ENCODE results near the gene KRT76. TPM values are rescaled to one million over a fixed set of nuclear protein-coding genes. Genes with fewer than 3 reads are reported as not detected.

The KRT76 gene
- total RNA-seq, 1 donor = not detected

- DNase-seq (ENCODE audit: low read depth) = no peak
- no peak overlapping the region for H3K4me3 ChIP-seq (ENCODE audit: low read depth, low read length)
- TF ChIP-seq, protein P1, sequence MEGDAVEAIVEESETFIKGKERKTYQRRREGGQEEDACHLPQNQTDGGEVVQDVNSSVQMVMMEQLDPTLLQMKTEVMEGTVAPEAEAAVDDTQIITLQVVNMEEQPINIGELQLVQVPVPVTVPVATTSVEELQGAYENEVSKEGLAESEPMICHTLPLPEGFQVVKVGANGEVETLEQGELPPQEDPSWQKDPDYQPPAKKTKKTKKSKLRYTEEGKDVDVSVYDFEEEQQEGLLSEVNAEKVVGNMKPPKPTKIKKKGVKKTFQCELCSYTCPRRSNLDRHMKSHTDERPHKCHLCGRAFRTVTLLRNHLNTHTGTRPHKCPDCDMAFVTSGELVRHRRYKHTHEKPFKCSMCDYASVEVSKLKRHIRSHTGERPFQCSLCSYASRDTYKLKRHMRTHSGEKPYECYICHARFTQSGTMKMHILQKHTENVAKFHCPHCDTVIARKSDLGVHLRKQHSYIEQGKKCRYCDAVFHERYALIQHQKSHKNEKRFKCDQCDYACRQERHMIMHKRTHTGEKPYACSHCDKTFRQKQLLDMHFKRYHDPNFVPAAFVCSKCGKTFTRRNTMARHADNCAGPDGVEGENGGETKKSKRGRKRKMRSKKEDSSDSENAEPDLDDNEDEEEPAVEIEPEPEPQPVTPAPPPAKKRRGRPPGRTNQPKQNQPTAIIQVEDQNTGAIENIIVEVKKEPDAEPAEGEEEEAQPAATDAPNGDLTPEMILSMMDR (IDR thresholded peaks at IDR 0.05; ENCODE audit: insufficient read depth, low read depth, low read length) = no peak
Measured at GRCh38 chr12:52821071-52821730, 44.1 kb upstream of the KRT76 start.

DNA sequence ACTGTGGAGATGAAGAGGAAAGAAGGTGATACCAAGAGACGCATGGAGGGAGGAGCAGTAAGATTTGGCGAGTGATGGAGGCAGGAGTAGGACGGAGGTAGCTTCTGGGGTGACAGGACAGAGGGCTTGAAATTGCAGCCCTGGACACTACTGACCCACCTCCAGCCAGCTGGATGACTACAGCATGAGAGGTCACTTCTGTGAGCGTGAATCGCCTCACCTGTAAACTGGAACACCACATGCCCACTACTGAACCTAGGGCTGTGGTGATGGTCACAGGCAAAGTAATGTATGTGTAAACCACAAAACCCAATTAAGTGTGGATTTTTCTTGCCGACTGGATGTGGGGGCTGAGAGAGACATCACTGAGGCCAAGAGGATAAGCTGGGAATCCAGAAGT is 43.4 kb upstream of the KRT76 start:
- no peak overlapping the region for H3K4me3 ChIP-seq (ENCODE audit: low read depth, low read length)
- no peak for DNase-seq (ENCODE audit: low read depth)
- TF ChIP-seq, protein P1 (IDR thresholded peaks at IDR 0.05; ENCODE audit: insufficient read depth, low read depth, low read length) = no peak

DNA sequence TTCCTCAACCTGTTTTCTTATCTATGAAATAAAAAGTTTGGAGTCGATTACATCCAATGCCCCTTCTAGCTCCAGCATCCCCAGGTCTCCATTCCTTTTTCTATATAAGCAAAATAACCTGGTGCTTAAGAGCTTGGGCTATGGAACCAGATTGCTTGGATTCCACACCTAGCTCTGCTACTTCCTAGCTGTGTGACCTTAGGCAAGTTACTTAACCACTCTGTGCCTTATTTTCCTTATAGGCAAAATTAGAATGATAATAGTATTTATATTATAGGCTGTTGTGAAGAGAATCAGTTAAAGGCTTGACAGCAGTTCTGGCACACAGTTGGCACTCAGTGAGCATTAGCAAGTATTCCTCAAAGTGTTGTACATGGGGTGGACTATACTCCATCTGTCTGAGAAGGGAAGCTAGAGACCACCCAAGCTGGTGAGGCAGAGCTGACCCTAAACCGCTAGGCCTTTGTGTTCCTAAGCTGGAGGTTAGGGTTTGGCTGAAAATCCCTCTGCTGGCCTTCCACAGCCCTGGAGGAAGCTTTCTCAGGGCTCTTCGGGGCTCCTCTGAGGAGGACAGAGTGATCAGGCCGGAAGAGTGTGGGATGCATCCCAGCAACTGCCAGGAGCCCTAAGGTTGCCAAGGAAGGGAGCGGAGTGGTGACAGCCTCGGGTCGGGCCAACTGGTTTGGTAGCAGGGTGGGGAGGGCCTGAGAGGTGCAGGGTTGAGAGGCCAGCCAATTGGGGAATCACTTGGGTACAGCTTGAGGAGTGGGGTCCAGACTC is 42.8 kb upstream of the KRT76 start:
- TF ChIP-seq, protein P1 (IDR thresholded peaks at IDR 0.05; ENCODE audit: insufficient read depth, low read depth, low read length) = no peak
- DNase-seq (ENCODE audit: low read depth) = no peak

DNA sequence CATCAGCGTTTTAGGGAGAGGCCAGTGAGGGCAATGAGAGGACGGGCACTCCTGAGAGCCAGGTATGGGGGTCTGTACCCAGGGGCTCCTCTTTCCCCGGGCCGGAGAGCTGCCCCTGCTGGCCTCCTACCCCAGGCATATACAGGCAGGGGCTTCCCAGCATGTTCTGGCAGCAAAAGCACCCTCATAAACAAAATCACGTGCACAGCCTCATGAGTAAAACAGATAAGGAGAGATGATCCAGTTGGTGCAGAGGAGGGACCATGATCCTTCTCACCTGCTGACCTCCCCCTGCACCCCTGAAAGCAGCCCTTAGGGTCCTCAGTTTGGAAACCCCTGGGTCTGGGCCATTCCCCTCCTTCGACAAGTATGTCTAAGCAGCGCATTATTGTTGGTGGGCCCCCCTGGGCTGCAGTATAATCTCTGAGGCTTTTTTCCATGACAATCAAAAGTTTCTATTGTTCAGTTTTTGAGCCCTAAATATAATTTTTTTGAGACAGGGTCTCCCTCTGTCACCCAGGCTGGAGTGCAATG is 41.8 kb upstream of the KRT76 start:
- no peak for DNase-seq (ENCODE audit: low read depth)
- no peak overlapping the region for H3K4me3 ChIP-seq (ENCODE audit: low read depth, low read length)
- TF ChIP-seq, protein P1 (IDR thresholded peaks at IDR 0.05; ENCODE audit: insufficient read depth, low read depth, low read length) = no peak

More for the DNA sequence above, 42.8 kb upstream of the KRT76 start:
- H3K4me3 ChIP-seq (ENCODE audit: low read depth, low read length) = no peak overlapping the region

DNA sequence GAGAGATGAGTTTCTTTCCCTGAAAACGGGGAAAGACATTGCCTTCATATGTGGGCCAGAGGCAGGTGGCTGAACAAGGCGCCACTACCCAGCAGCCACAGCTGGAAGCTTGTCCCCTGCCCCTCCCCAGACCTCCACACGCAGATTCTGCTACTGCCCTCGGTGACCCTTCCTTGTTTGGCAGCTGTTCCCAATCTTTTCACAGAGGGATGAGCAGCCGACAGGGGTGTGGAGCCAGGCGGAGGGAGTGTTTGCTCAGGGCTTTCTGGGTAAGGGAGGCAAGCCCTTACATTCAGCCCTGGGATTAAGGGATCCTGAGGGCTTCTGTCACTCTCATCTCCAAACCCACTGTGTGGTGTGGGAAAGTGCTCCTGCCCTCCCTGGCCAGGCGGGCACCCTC is 41.2 kb upstream of the KRT76 start:
- no peak for DNase-seq (ENCODE audit: low read depth)
- TF ChIP-seq, protein P1 (IDR thresholded peaks at IDR 0.05; ENCODE audit: insufficient read depth, low read depth, low read length) = no peak
- H3K4me3 ChIP-seq (ENCODE audit: low read depth, low read length) = no peak overlapping the region

DNA sequence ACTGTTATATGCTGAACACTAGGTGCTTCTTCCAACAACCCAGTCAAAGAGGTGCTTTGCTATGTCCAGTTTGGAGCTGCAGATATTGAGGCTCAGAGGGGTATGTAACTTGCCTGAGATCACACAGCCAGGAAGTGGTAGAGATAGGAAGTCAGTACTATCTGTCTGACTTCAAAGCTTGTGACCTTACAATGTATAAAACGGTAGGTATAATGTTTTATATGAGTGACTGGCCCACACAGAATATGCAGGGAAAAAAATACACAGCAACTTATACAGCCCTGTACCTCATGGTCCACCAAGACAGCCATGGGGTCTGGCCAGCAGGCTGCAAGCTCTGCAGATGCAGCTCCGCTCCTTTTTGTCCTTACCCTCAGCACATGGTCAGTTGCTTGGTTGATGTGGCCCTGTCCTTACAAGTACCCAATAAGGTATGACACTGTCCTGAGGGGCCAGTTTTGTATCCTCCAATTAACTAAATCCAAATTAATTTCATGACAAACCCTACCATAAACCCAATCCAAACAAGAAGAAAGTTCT is 40.6 kb upstream of the KRT76 start:
- no peak for DNase-seq (ENCODE audit: low read depth)
- H3K4me3 ChIP-seq (ENCODE audit: low read depth, low read length) = no peak overlapping the region
- TF ChIP-seq, protein P1 (IDR thresholded peaks at IDR 0.05; ENCODE audit: insufficient read depth, low read depth, low read length) = no peak

Measured in fibroblast of villous mesenchyme (primary cell).